Neural cell (in vitro differentiated cells): ENCODE measurements around the gene INAFM1.
A peak's percentile ranks its signal among the peaks of the same experiment; 100 is the strongest.

ENCODE experiments used
- CTCF ChIP-seq: fragments of 450-650 bp; IDR thresholded peaks from 2 replicates; pipeline ENCODE4 v1.5.1; 2014; ENCODE audit warnings: antibody characterized with exemption, mild to moderate bottlenecking, moderate library complexity; ENCODE audit not compliant: poor library complexity, severe bottlenecking
- EP300 ChIP-seq: fragments of 450-650 bp; conservative IDR thresholded peaks from 2 replicates; pipeline ENCODE4 v1.6.1; 2014; ENCODE audit warnings: antibody characterized with exemption, mild to moderate bottlenecking, moderate library complexity; ENCODE audit not compliant: poor library complexity, severe bottlenecking
- EZH2 ChIP-seq: fragments of 200-600, 300-800 bp; shearing (Covaris generic), sonication (generic); IDR thresholded peaks from 2 replicates; pipeline ENCODE4 v1.6.1; 2014; ENCODE audit warnings: antibody characterized with exemption, low read length, borderline replicate concordance, mild to moderate bottlenecking; ENCODE audit not compliant: insufficient read depth, poor library complexity, severe bottlenecking
- MXI1 ChIP-seq: fragments of 450-650 bp; conservative IDR thresholded peaks from 2 replicates; pipeline ENCODE4 v1.6.1; 2014; ENCODE audit warnings: antibody characterized with exemption, mild to moderate bottlenecking; ENCODE audit not compliant: poor library complexity, severe bottlenecking
- POLR2AphosphoS5 ChIP-seq: IDR thresholded peaks from 2 replicates; pipeline ENCODE4 v1.6.1; 2012
- RAD21 ChIP-seq: fragments of 450-650 bp; conservative IDR thresholded peaks from 2 replicates; pipeline ENCODE4 v1.6.1; 2014; ENCODE audit warnings: antibody characterized with exemption, mild to moderate bottlenecking, moderate library complexity
- REST ChIP-seq: IDR thresholded peaks from 2 replicates; pipeline ENCODE4 v1.6.1; 2012; ENCODE audit warnings: borderline replicate concordance
- SMC3 ChIP-seq: fragments of 450-650 bp; conservative IDR thresholded peaks from 2 replicates; pipeline ENCODE4 v1.6.1; 2014; ENCODE audit warnings: antibody characterized with exemption, mild to moderate bottlenecking, moderate library complexity; ENCODE audit not compliant: poor library complexity
- TAF1 ChIP-seq: IDR thresholded peaks from 2 replicates; pipeline ENCODE4 v1.6.1; 2012; ENCODE audit warnings: low read depth

- peak; percentile 49 for TF ChIP-seq TAF1
- no peak for TF ChIP-seq CTCF
- TF ChIP-seq MXI1: peak; percentile 56
- peak; percentile 85 for TF ChIP-seq POLR2AphosphoS5
- TF ChIP-seq EZH2: no peak
- TF ChIP-seq EP300: peak; percentile 69
- TF ChIP-seq RAD21: no peak
- no peak for TF ChIP-seq SMC3
- no peak for TF ChIP-seq REST
These were observed 18.6 kb upstream of the INAFM1 start, which contains the start of gene CCDC9 for GRCh38 chr19:47255879-47256692.
